ENCODE data around the gene FBXO41.

Gene FBXO41, protein sequence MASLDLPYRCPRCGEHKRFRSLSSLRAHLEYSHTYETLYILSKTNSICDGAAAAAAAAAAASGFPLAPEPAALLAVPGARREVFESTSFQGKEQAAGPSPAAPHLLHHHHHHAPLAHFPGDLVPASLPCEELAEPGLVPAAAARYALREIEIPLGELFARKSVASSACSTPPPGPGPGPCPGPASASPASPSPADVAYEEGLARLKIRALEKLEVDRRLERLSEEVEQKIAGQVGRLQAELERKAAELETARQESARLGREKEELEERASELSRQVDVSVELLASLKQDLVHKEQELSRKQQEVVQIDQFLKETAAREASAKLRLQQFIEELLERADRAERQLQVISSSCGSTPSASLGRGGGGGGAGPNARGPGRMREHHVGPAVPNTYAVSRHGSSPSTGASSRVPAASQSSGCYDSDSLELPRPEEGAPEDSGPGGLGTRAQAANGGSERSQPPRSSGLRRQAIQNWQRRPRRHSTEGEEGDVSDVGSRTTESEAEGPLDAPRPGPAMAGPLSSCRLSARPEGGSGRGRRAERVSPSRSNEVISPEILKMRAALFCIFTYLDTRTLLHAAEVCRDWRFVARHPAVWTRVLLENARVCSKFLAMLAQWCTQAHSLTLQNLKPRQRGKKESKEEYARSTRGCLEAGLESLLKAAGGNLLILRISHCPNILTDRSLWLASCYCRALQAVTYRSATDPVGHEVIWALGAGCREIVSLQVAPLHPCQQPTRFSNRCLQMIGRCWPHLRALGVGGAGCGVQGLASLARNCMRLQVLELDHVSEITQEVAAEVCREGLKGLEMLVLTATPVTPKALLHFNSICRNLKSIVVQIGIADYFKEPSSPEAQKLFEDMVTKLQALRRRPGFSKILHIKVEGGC

DNA sequence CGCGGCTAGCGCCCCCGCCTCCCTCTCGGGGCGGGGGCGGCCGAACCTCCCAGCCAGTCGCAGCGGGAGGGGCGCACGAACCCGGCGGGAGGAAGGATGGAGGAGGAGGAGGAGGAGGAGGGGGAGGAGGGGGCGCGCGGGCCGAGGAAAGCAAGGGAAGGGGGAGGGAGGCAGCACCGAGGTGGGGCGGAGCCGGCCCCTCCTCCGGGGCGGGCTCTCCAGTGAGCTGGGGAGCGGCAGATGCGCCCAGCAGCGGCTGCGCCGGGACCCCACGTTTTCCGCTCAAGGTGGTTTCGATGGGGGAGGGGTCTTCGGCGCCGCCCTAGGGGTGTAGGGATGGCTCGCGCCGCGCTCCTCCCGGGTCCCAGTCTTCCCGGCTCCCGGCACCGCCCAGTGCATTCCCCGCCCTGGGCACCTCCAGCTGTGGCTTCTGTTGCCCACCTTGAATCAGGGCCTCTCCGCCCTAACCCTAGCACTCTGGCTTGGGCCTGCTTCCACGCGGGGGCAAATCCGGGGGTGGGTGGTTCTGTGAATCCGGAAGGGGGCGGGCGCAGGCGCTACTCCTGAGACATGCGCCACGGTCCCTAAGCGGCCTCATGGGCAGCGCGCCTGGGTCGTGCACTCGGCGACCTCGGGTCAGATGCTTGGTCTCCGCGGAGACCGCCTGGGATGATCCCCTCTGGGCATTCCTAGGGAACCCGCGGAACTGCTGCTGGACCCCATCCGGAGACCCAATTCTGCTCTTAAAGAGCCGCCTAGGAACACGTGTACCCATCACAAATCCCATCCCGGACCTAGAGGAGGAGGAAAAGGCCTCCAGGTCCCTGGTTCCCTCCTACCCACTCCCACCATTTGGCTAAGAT, at the start of gene FBXO41:
TSS of gene FBXO41 (minus strand) at position 183 of the 863 bp plus-strand sequence. CDS start 14,848 bp downstream, outside the sequence.
- no peak for DNase-seq (ENCODE audit: low read depth, low spot score)
- Histone ChIP-seq H3K36me3 (ENCODE audit: insufficient read depth, insufficient read length, low read length) (no peaks in the 10 kb centered on the region), H3K4me1 (ENCODE audit: insufficient read depth, insufficient read length) (peaks cover 5% of the 10 kb centered on the region), H3K9me3 (ENCODE audit: insufficient read depth, low read length) (no peaks in the 10 kb centered on the region), H3K27me3 (ENCODE audit: insufficient read depth, insufficient read length) (peaks cover 58% of the 10 kb centered on the region), H3K4me3 (ENCODE audit: insufficient read length, low read depth) (peak within 1 kb of the TSS; percentile 57), H3K9ac (ENCODE audit: insufficient read length, low read depth) (peak within 1 kb of the TSS; percentile 74)
- TF ChIP-seq YY1 (IDR thresholded peaks at IDR 0.05; ENCODE audit: insufficient read depth, insufficient read length) (no peak), ZNF274 (IDR thresholded peaks at IDR 0.05; ENCODE audit: low read depth, low read length) (no peak), SUZ12 (IDR thresholded peaks at IDR 0.05; ENCODE audit: extremely low read depth, insufficient read depth, insufficient read length) (no peak)

- TF ChIP-seq ZNF274 (IDR thresholded peaks at IDR 0.05; ENCODE audit: low read depth, low read length) (no peak), YY1 (IDR thresholded peaks at IDR 0.05; ENCODE audit: insufficient read depth, insufficient read length) (no peak), SUZ12 (IDR thresholded peaks at IDR 0.05; ENCODE audit: extremely low read depth, insufficient read depth, insufficient read length) (no peak)
- no peak for DNase-seq (ENCODE audit: low read depth, low spot score)
- no peak overlapping the region for H3K4me3 ChIP-seq (ENCODE audit: insufficient read length, low read depth)
These were observed 49.8 kb upstream of the FBXO41 start for GRCh38 chr2:73334045-73334444.

GRCh38 chr2:73333564-73333963, 49.3 kb upstream of the FBXO41 start:
- Histone ChIP-seq H3K4me3 (ENCODE audit: insufficient read length, low read depth) (no peak overlapping the region), H3K9me3 (ENCODE audit: insufficient read depth, low read length) (no peaks in the 10 kb centered on the region), H3K36me3 (ENCODE audit: insufficient read depth, insufficient read length, low read length) (no peaks in the 10 kb centered on the region), H3K27me3 (ENCODE audit: insufficient read depth, insufficient read length) (no peaks in the 10 kb centered on the region), H3K4me1 (ENCODE audit: insufficient read depth, insufficient read length) (no peaks in the 10 kb centered on the region), H3K9ac (ENCODE audit: insufficient read length, low read depth) (no peak overlapping the region)
- DNase-seq (ENCODE audit: low read depth, low spot score): no peak
- TF ChIP-seq ZNF274 (IDR thresholded peaks at IDR 0.05; ENCODE audit: low read depth, low read length): no peak
- no peak for TF ChIP-seq SUZ12 (IDR thresholded peaks at IDR 0.05; ENCODE audit: extremely low read depth, insufficient read depth, insufficient read length)
- no peak for TF ChIP-seq YY1 (IDR thresholded peaks at IDR 0.05; ENCODE audit: insufficient read depth, insufficient read length)

More at GRCh38 chr2:73334045-73334444, 49.8 kb upstream of the FBXO41 start:
- Histone ChIP-seq H3K27me3 (ENCODE audit: insufficient read depth, insufficient read length) (no peaks in the 10 kb centered on the region), H3K4me1 (ENCODE audit: insufficient read depth, insufficient read length) (no peaks in the 10 kb centered on the region), H3K9ac (ENCODE audit: insufficient read length, low read depth) (no peak overlapping the region), H3K9me3 (ENCODE audit: insufficient read depth, low read length) (no peaks in the 10 kb centered on the region), H3K36me3 (ENCODE audit: insufficient read depth, insufficient read length, low read length) (no peaks in the 10 kb centered on the region)

GRCh38 chr2:73324126-73324725, 39.9 kb upstream of the FBXO41 start:
- Histone ChIP-seq H3K4me3 (ENCODE audit: insufficient read length, low read depth) (no peak overlapping the region), H3K9me3 (ENCODE audit: insufficient read depth, low read length) (no peaks in the 10 kb centered on the region), H3K4me1 (ENCODE audit: insufficient read depth, insufficient read length) (no peaks in the 10 kb centered on the region), H3K9ac (ENCODE audit: insufficient read length, low read depth) (no peak overlapping the region), H3K36me3 (ENCODE audit: insufficient read depth, insufficient read length, low read length) (no peaks in the 10 kb centered on the region), H3K27me3 (ENCODE audit: insufficient read depth, insufficient read length) (no peaks in the 10 kb centered on the region)
- DNase-seq (ENCODE audit: low read depth, low spot score): no peak
- TF ChIP-seq SUZ12 (IDR thresholded peaks at IDR 0.05; ENCODE audit: extremely low read depth, insufficient read depth, insufficient read length) (no peak), YY1 (IDR thresholded peaks at IDR 0.05; ENCODE audit: insufficient read depth, insufficient read length) (no peak), ZNF274 (IDR thresholded peaks at IDR 0.05; ENCODE audit: low read depth, low read length) (no peak)

DNA sequence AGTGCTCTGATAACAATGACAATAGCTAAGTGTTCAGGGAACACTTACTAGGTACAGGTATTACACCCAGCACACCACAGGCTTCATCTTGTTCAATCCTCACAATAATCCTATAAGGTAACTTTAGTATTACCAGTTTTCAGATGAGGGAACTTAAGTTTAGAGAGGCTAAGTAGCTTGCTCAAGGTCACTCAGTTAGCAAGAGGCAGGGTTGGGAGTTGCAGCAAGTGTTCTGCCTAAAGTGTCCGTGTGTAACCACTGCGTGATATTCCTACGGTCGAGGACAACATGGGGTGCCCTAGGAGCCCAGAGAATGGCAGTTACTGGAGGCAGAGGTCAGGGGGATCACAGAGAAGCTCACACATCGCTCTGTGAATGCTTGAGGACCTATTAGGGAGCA, 39.3 kb upstream of the FBXO41 start:
- H3K4me3 ChIP-seq (ENCODE audit: insufficient read length, low read depth): no peak overlapping the region
- DNase-seq (ENCODE audit: low read depth, low spot score): no peak
- H3K4me1 ChIP-seq (ENCODE audit: insufficient read depth, insufficient read length): no peaks in the 10 kb centered on the region
- H3K9ac ChIP-seq (ENCODE audit: insufficient read length, low read depth): no peak overlapping the region
- H3K36me3 ChIP-seq (ENCODE audit: insufficient read depth, insufficient read length, low read length): no peaks in the 10 kb centered on the region
- H3K27me3 ChIP-seq (ENCODE audit: insufficient read depth, insufficient read length): no peaks in the 10 kb centered on the region
- TF ChIP-seq SUZ12 (IDR thresholded peaks at IDR 0.05; ENCODE audit: extremely low read depth, insufficient read depth, insufficient read length): no peak
- TF ChIP-seq YY1 (IDR thresholded peaks at IDR 0.05; ENCODE audit: insufficient read depth, insufficient read length): no peak
- TF ChIP-seq ZNF274 (IDR thresholded peaks at IDR 0.05; ENCODE audit: low read depth, low read length): no peak
- no peaks in the 10 kb centered on the region for H3K9me3 ChIP-seq (ENCODE audit: insufficient read depth, low read length)

- no peak for TF ChIP-seq YY1 (IDR thresholded peaks at IDR 0.05; ENCODE audit: insufficient read depth, insufficient read length)
- no peak for TF ChIP-seq SUZ12 (IDR thresholded peaks at IDR 0.05; ENCODE audit: extremely low read depth, insufficient read depth, insufficient read length)
- no peak for TF ChIP-seq ZNF274 (IDR thresholded peaks at IDR 0.05; ENCODE audit: low read depth, low read length)
These were observed 30.2 kb upstream of the FBXO41 start for GRCh38 chr2:73314441-73314840.

More at GRCh38 chr2:73314441-73314840, 30.2 kb upstream of the FBXO41 start:
- no peak for DNase-seq (ENCODE audit: low read depth, low spot score)
- no peaks in the 10 kb centered on the region for H3K4me1 ChIP-seq (ENCODE audit: insufficient read depth, insufficient read length)
- no peak overlapping the region for H3K4me3 ChIP-seq (ENCODE audit: insufficient read length, low read depth)
- no peak overlapping the region for H3K9ac ChIP-seq (ENCODE audit: insufficient read length, low read depth)
- no peaks in the 10 kb centered on the region for H3K9me3 ChIP-seq (ENCODE audit: insufficient read depth, low read length)
- no peaks in the 10 kb centered on the region for H3K27me3 ChIP-seq (ENCODE audit: insufficient read depth, insufficient read length)
- H3K36me3 ChIP-seq (ENCODE audit: insufficient read depth, insufficient read length, low read length): no peaks in the 10 kb centered on the region

All from NT2/D1 (cell line).